Measurements from ENCODE around the gene HDAC6.
"Not testable (repeated sequence)": the region's sequence is repeated elsewhere in the genome, so short reads cannot be mapped to it uniquely, and the experiment has no call there.

HDAC6 gene

DNA sequence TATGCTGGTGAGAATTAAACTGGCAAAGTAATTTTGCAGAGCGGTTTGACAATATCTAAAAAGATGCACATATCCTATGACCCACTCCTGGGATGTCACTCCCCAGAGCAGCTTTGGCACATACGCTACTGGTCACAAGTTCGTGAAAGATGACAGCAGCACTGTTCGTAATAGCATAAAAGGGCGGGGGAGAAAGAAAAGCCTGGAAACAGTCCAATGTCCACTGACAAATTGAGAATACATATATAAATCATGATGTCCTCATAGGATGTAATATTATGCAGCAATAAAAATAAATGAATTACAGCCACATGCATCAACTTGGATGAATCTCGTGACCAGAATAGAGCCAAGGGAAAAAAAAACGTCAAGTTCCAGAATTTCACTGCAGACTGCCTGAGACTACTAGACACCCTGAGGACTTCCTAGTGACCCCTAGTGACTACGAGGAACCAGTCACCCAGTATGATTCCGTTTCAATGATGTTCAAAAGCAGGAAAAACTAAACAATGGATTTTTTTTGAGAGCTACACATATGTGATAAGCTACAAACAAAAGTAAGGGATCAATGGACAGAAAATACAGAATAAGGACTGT, 31.8 kb downstream of the HDAC6 start:
- TF ChIP-seq, protein P1, sequence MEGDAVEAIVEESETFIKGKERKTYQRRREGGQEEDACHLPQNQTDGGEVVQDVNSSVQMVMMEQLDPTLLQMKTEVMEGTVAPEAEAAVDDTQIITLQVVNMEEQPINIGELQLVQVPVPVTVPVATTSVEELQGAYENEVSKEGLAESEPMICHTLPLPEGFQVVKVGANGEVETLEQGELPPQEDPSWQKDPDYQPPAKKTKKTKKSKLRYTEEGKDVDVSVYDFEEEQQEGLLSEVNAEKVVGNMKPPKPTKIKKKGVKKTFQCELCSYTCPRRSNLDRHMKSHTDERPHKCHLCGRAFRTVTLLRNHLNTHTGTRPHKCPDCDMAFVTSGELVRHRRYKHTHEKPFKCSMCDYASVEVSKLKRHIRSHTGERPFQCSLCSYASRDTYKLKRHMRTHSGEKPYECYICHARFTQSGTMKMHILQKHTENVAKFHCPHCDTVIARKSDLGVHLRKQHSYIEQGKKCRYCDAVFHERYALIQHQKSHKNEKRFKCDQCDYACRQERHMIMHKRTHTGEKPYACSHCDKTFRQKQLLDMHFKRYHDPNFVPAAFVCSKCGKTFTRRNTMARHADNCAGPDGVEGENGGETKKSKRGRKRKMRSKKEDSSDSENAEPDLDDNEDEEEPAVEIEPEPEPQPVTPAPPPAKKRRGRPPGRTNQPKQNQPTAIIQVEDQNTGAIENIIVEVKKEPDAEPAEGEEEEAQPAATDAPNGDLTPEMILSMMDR (IDR thresholded peaks at IDR 0.05; ENCODE audit: low read depth, low read length): no peak
- H3K4me3 ChIP-seq (ENCODE audit: low read depth, low read length): no peak overlapping the region

DNA sequence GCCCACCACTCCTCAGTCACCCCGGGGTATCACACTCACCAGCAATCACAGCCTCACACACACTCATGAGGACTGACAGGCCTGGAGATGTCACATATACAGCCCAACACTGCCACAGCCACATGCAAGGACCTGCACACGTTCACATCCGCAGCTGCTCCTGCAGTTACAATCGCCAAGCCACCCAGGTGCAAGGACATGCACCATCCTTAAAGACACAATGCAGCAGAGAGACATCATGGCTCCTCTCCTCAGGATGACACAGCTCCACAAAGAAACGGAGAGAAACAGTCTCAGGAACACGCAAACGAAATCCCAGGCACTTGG, 32.5 kb downstream of the HDAC6 start:
- H3K4me3 ChIP-seq (ENCODE audit: low read depth, low read length): no peak overlapping the region
- TF ChIP-seq, protein P1 (IDR thresholded peaks at IDR 0.05; ENCODE audit: low read depth, low read length): no peak

DNA sequence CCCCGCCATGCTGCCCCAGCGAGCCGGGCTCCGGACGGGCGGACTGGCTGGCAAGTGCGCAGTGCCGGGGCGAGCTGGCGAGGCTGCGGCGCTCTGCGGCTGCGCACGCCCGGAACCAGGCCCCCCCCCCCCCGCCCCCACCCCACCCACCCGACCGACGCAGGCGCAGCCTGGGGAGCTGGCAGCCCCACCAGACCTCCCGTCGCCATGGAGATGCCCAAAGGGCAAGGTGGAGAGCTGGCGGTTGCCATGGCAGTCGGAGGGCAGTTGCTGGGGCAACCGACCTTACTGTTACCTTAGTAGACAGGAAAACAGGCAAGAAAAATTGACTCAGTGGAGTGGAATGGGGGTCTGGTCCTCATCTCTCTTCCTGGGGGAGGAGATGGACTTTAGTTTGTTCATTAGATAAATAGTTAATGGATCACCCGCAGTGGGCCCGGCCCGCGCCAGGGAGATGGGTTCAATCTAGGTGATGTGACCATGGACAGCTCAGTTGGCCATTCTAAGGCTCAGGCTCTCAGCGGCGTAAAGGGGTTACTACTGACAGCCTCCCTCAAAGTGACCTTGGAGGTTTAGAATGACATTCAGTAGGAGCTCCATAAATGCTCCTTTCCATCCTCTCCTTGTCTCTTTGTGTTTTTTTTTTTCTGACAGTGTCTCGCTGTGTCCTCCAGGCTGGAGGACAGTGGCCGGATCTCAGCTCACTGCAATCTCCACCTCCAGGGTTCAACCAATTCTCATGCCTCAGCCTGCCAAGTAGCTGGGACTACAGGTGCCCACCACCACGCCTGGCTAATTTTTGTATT, 33.9 kb downstream of the HDAC6 start, which contains the start of gene PCSK1N:
Gene PCSK1N, minus strand, starts transcription at position 87 of the 806 bp plus-strand sequence. Its CDS starts 78 bp downstream, at position 9.
- no peak within 1 kb of the TSS for H3K4me3 ChIP-seq (ENCODE audit: low read depth, low read length)
- TF ChIP-seq, protein P1 (IDR thresholded peaks at IDR 0.05; ENCODE audit: low read depth, low read length): no peak

DNA sequence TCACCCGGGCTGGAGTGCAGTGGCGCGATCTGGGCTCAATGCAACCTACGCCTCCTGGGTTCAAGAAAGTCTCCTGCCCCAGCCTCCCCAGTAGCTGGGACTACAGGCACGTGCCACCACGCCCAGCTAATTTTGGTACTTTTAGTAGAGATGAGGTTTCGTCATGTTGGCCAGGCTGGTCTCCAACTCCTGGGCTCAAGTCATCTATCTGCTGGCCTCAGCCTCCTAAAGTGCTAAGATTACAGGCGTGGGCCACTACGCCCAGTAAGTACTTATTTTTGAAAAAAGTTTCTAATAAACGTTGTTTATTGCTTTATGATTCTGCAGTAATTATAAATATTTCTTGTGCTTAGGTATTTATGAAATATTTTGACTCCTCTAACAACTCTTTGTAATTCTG, 37.8 kb downstream of the HDAC6 start:
- TF ChIP-seq, protein P1 (IDR thresholded peaks at IDR 0.05; ENCODE audit: low read depth, low read length): no peak
- no peak overlapping the region for H3K4me3 ChIP-seq (ENCODE audit: low read depth, low read length)

DNA sequence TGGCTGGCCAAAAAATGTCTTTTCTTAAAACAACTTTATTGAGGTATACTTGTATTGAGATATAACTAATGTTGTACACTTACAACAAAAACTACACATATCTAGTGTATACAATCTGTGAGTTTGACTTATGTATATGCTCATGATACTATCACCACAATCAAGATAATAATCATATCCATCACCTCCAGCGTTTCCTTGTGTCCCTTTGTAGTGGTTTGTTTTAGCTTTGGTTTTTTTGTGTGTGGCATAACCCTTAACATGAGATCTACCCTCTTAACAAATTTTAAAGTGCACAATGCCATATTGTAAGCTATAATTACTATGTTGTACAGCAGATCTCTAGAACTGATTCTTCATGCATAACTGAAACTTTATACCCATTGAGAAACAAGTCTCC, 47.0 kb downstream of the HDAC6 start:
- H3K4me3 ChIP-seq (ENCODE audit: low read depth, low read length): no peak overlapping the region
- TF ChIP-seq, protein P1 (IDR thresholded peaks at IDR 0.05; ENCODE audit: low read depth, low read length): no peak

DNA sequence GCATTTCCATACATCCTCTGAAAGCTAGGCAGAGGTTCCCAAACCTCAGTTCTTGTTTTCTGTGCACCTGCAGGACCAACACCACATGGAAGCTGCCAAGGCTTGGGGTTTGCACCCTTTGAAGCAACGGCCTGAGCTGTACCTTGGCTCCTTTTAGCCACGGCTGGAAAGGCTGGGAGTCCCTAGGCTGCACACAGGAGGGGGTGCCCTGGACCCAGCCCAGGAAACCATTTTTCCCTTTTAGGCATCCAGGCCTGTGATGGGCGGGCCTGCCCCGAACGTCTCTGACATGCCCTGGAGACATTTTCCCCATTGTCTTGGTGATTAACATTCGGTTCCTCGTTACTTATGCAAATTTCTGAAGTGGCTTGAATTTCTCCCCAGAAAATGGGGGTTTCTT, 51.0 kb downstream of the HDAC6 start:
- no peak overlapping the region for H3K4me3 ChIP-seq (ENCODE audit: low read depth, low read length)
- TF ChIP-seq, protein P1 (IDR thresholded peaks at IDR 0.05; ENCODE audit: low read depth, low read length): no peak

DNA sequence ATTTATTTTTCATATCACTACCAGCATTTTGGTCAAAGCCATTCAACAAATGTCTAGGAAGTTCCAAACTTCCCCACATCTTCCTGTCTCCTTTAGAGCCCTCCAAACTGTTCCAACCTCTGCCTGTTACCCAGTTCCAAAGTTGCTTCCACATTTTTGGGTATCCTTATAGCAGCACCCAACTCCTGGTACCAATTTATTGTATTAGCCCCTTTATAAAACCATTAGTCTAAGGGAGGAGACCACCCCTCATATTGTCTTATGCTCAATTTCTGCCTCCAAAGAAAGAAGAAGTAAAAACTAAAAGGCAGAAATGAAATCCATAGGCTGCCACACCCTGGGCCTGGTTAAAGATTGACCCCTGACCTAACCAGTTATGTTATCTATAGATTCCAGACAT, 51.6 kb downstream of the HDAC6 start:
- not testable (repeated sequence) for H3K4me3 ChIP-seq (ENCODE audit: low read depth, low read length)

DNA sequence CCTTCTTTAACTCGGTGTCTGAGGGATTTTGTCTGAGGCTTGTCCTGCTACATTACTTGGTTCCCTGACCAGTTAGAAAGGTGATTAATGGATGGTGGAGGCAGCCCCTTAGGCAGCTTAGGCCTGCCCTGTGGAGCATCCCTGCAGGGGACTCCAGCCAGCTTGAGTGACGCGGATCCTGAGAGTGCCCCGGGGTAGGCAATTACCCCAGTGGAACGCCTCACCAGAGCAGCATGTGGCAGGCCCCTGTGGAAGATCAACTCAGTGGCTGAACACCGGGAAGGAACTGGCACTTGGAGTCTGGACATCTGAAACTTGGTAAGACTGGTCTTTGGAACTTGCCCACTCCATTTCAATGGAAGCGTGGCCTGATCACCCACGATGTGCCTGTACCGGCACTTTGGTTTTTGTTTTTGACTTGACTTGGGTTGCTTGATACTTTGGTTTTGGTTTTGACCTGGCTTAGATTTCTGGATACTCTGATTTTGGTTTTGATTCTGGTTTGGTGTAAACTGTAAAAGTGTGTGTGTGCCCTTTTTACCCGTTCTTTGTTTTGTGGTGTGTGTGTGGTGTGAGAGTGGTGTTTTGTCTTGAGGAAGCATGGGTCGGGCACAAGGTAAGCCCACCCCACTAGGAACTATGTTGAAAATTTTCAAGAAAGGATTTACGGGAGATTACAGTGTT, 52.4 kb downstream of the HDAC6 start:
- H3K4me3 ChIP-seq (ENCODE audit: low read depth, low read length): not testable (repeated sequence)
